Ovary (tissue), 3 donors: ENCODE results near the gene ILKAP.

Experiments
- EP300 ChIP-seq: sonication (generic); formaldehyde crosslinking; IDR thresholded peaks from one replicate; pipeline ENCODE4 v1.6.1; 2017; ENCODE audit warnings: antibody characterized with exemption
- POLR2A ChIP-seq: fragments of 450-650 bp; IDR thresholded peaks from one replicate; pipeline ENCODE4 v1.6.1; 2017; ENCODE audit warnings: antibody characterized with exemption, mild to moderate bottlenecking, moderate library complexity
- TF ChIP-seq, protein P1 (sequence below), 3 donors: fragments of 450-650 bp in 2 of 3; fragments of 200-600 bp in 1 of 3; IDR thresholded peaks; one replicate each; pipeline versions ENCODE4 v1.5.1 to v1.8.0; 2016 to 2022; ENCODE audit warnings: antibody characterized with exemption in 3 of 3, mild to moderate bottlenecking in 1 of 3
- donor health status: DM: no; HTN: no; CAD: no.

DNA sequence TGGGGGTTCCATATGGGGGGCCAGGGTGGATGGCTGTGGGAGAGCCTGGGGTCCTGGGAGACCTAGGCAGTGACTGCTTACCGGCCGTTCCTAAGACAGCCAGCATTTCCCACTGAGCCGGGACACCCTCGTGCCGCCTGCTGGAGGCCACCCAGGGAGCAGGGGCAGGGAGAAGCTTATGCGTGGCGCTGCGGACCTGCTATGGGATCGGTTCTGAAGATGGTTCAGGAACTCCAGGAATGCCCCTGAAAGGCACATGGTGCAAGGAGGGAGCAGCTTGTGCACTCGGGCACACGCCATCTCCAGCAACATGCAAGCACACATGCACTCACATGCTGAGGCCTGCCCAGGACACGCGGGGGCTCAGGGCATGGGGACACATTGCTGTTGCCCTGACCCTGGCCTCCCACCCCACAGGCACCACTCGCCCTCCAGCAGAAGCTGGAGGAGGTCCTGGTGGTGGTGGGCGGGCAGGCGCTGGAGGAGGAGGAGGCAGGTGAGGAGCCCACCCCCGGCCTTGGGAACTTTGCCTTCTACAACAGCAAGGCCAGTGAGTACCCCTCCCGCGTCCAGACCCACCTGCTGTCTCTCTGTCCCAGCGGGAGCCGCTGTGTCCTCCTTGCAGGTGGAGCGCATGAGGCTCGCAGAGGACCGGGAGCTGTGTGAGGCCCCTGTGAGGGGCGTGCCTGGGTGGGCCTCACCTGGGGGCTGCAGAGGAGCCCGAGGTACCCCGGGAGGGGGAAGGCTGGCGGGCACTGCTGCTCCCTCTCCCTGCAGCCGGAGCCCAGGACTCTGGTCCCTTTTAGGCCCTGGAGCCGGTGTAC, 60.9 kb downstream of the ILKAP start:
- TF ChIP-seq EP300 (no peak), POLR2A (no peak)
- TF ChIP-seq, protein P1, sequence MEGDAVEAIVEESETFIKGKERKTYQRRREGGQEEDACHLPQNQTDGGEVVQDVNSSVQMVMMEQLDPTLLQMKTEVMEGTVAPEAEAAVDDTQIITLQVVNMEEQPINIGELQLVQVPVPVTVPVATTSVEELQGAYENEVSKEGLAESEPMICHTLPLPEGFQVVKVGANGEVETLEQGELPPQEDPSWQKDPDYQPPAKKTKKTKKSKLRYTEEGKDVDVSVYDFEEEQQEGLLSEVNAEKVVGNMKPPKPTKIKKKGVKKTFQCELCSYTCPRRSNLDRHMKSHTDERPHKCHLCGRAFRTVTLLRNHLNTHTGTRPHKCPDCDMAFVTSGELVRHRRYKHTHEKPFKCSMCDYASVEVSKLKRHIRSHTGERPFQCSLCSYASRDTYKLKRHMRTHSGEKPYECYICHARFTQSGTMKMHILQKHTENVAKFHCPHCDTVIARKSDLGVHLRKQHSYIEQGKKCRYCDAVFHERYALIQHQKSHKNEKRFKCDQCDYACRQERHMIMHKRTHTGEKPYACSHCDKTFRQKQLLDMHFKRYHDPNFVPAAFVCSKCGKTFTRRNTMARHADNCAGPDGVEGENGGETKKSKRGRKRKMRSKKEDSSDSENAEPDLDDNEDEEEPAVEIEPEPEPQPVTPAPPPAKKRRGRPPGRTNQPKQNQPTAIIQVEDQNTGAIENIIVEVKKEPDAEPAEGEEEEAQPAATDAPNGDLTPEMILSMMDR (IDR thresholded peaks at IDR 0.05) = no peak
